Upper lobe of left lung (tissue), 6 donors: Measurements from ENCODE around the gene EIPR1. TPM values are rescaled to one million over a fixed set of nuclear protein-coding genes. Genes with fewer than 3 reads are reported as not detected.

Experiments
- ATAC-seq, 2 donors: fragments of 200-7000 bp; cut with Tn5 transposase; one replicate each; pipeline ENCODE4 v1.9.1; 2022; ENCODE audit warnings: mild to moderate bottlenecking in 2 of 2, moderate library complexity in 2 of 2; ENCODE audit not compliant: low FRiP score in 2 of 2
- DNase-seq, 2 donors: peaks; one replicate each; pipeline ENCODE4 v3.0.0-alpha.2; 2019 to 2020
- H3K27ac ChIP-seq, 4 donors: fragments of 200-600 bp; sonication (generic); one replicate each; pipeline ENCODE4 v1.5.1; 2016 to 2019
- H3K27me3 ChIP-seq, 4 donors: fragments of 200-600 bp; sonication (generic); one replicate each; pipeline ENCODE4 v1.5.1; 2017 to 2019
- H3K36me3 ChIP-seq, 4 donors: fragments of 200-600 bp; sonication (generic); one replicate each; pipeline ENCODE4 v1.5.1; 2016 to 2019
- H3K4me1 ChIP-seq, 4 donors: fragments of 200-600 bp; sonication (generic); one replicate each; pipeline ENCODE4 v1.5.1; 2018 to 2019
- H3K4me3 ChIP-seq, 4 donors: fragments of 200-600 bp; sonication (generic); one replicate each; pipeline ENCODE4 v1.5.1; 2017 to 2019; ENCODE audit warnings: mild to moderate bottlenecking in 2 of 4, moderate library complexity in 1 of 4
- H3K9me3 ChIP-seq, 4 donors: fragments of 200-600 bp; sonication (generic); one replicate each; pipeline ENCODE4 v1.5.1; 2018 to 2019
- CTCF ChIP-seq, 6 experiments: fragments of 450-650 bp in 4 of 6; fragments of 200-600 bp in 2 of 6; sonication (generic) in 2 of 6; IDR thresholded peaks; one replicate each; pipeline ENCODE4 v1.5.1; 2016 to 2019; ENCODE audit warnings: antibody characterized with exemption in 6 of 6
- EP300 ChIP-seq, 4 donors: sonication (generic); formaldehyde crosslinking; IDR thresholded peaks; one replicate each; pipeline ENCODE4 v1.5.1; 2017; ENCODE audit warnings: antibody characterized with exemption in 4 of 4, control low read depth in 2 of 4
- POLR2A ChIP-seq, 4 donors: fragments of 450-650 bp; IDR thresholded peaks; one replicate each; pipeline ENCODE4 v1.5.1; 2016 to 2017; ENCODE audit warnings: antibody characterized with exemption in 4 of 4, mild to moderate bottlenecking in 2 of 4
- POLR2AphosphoS5 ChIP-seq, 2 donors: sonication (generic); formaldehyde crosslinking; IDR thresholded peaks; one replicate each; pipeline ENCODE4 v1.5.1; 2017; ENCODE audit warnings: antibody characterized with exemption in 2 of 2
- WGBS, 2 donors: methylation state at CpG; one replicate each; pipeline ENCODE4 v1.1.5; 2017 to 2018; 5-methylcytosine and 5-hydroxymethylcytosine counted together
- total RNA-seq, 6 donors: library from RNA; depleted of rRNA in 4 of 6; stranded (reverse); fragments of >200 nt in 4 of 6; gene quantifications; one replicate each; pipeline versions ENCODE4 v1.1.0 to v1.2.1, GENCODE V29; 2016 to 2021
- donor health status: DM: no; HTN: no; CAD: no; lungs with moderate emphysema.
- donor health status: DM: no; HTN: yes; CAD: no; lungs with severe emphysema.

Gene EIPR1
- total RNA-seq, 6 donors from 2014 or later = 17.6 to 39.8 (median 23.6) TPM

GRCh38 chr2:3420076-3420768, 42.6 kb upstream of the EIPR1 start:
- Histone ChIP-seq H3K4me1 (peaks cover 0 to 6% (median 0%) of the 10 kb centered on the region in 4 donors), H3K27ac (no peak overlapping the region), H3K27me3 (no peaks in the 10 kb centered on the region), H3K4me3 (no peak overlapping the region), H3K9me3 (no peaks in the 10 kb centered on the region), H3K36me3 (peaks cover 3 to 63% (median 31%) of the 10 kb centered on the region in 4 donors)
- no peak for TF ChIP-seq POLR2AphosphoS5 (IDR thresholded peaks at IDR 0.05)
- no peak for TF ChIP-seq EP300 (IDR thresholded peaks at IDR 0.05)
- no peak for TF ChIP-seq POLR2A (IDR thresholded peaks at IDR 0.05)
- TF ChIP-seq CTCF (IDR thresholded peaks at IDR 0.05) = no peak
- DNase-seq = no peak
- no peak for ATAC-seq
- WGBS, 2 donors = 92% methylated on average over 13 of the region's 13 CpGs

- no peak overlapping the region for H3K27ac ChIP-seq
- H3K9me3 ChIP-seq = no peaks in the 10 kb centered on the region
- TF ChIP-seq POLR2A (IDR thresholded peaks at IDR 0.05) = no peak
- no peak for TF ChIP-seq POLR2AphosphoS5 (IDR thresholded peaks at IDR 0.05)
- TF ChIP-seq EP300 (IDR thresholded peaks at IDR 0.05) = no peak
- TF ChIP-seq CTCF (IDR thresholded peaks at IDR 0.05) = no peak
- peaks cover 0 to 3% (median 0%) of the 10 kb centered on the region in 4 donors for H3K4me1 ChIP-seq
- H3K27me3 ChIP-seq = no peaks in the 10 kb centered on the region
- 89% methylated on average over 11 of the region's 11 CpGs for WGBS, 2 donors
- no peak overlapping the region for H3K4me3 ChIP-seq
- no peak for ATAC-seq
- peaks cover 3 to 59% (median 39%) of the 10 kb centered on the region in 4 donors for H3K36me3 ChIP-seq
- DNase-seq = no peak
These were observed 41.3 kb upstream of the EIPR1 start for GRCh38 chr2:3418766-3419404.

- H3K27me3 ChIP-seq = no peaks in the 10 kb centered on the region
- no peaks in the 10 kb centered on the region for H3K4me1 ChIP-seq
- no peak for TF ChIP-seq POLR2A (IDR thresholded peaks at IDR 0.05)
- TF ChIP-seq CTCF (IDR thresholded peaks at IDR 0.05) = no peak
- no peak for TF ChIP-seq POLR2AphosphoS5 (IDR thresholded peaks at IDR 0.05)
- no peak for TF ChIP-seq EP300 (IDR thresholded peaks at IDR 0.05)
- 91 to 93% methylated on average over 25 of the region's 25 CpGs for WGBS, 2 donors
- H3K4me3 ChIP-seq = no peak overlapping the region
- DNase-seq (no peak), ATAC-seq (no peak)
- H3K27ac ChIP-seq = no peak overlapping the region
- H3K36me3 ChIP-seq = peaks cover 3 to 26% (median 20%) of the 10 kb centered on the region in 4 donors
- H3K9me3 ChIP-seq = no peaks in the 10 kb centered on the region
These were observed 36.7 kb upstream of the EIPR1 start for GRCh38 chr2:3414133-3414860.

- no peak for DNase-seq
- no peak for ATAC-seq
- H3K36me3 ChIP-seq = peaks cover 3 to 22% (median 19%) of the 10 kb centered on the region in 4 donors
- TF ChIP-seq POLR2A (IDR thresholded peaks at IDR 0.05) (no peak), CTCF (IDR thresholded peaks at IDR 0.05) (no peak), POLR2AphosphoS5 (IDR thresholded peaks at IDR 0.05) (no peak), EP300 (IDR thresholded peaks at IDR 0.05) (no peak)
- no peaks in the 10 kb centered on the region for H3K9me3 ChIP-seq
- no peaks in the 10 kb centered on the region for H3K27me3 ChIP-seq
- 89 to 91% methylated on average over 4 of the region's 4 CpGs for WGBS, 2 donors
- H3K4me1 ChIP-seq = no peaks in the 10 kb centered on the region
- no peak overlapping the region for H3K4me3 ChIP-seq
- H3K27ac ChIP-seq = no peak overlapping the region
These were observed 36.1 kb upstream of the EIPR1 start for GRCh38 chr2:3413697-3414096.
